Melanocyte of skin (primary cell): ENCODE data around the gene SWSAP1. TPM values are rescaled to one million over a fixed set of nuclear protein-coding genes. Genes with fewer than 3 reads are reported as not detected.

ENCODE experiments used
- small RNA-seq, 2 donors: library from RNA; depleted of rRNA; stranded (forward); fragments of <200 nt; gene quantifications; one replicate each; pipeline ENCODE3, GENCODE V24; 2012
- total RNA-seq, 2 donors: library from RNA; depleted of rRNA; stranded (reverse); fragments of >200 nt; gene quantifications; 2 replicates each; pipeline ENCODE4 v1.2.3, GENCODE V29; 2012

Gene SWSAP1
- total RNA-seq = 1 to 10 TPM; 1.3 to 1.4 TPM

GRCh38 chr19:11374433-11375142 lies at the start of gene SWSAP1:
SWSAP1 (plus strand) TSS chr19:11374666; CDS start chr19:11374681, 15 bp downstream.

GRCh38 chr19:11339254-11340098 lies 35.0 kb upstream of the SWSAP1 start, which contains the start of gene RAB3D:
RAB3D (minus strand) TSS chr19:11339657; CDS start chr19:11337399, 2,258 bp downstream.

GRCh38 chr19:11346104-11346940 lies 28.1 kb upstream of the SWSAP1 start, which contains the start of the genes CCDC159 and TMEM205:
CCDC159 (plus strand) TSS chr19:11346519; CDS start chr19:11346607, 88 bp downstream.
TMEM205 (minus strand) TSS chr19:11346268; CDS start chr19:11345619, 649 bp downstream.

GRCh38 chr19:11355160-11356073 lies 19.0 kb upstream of the SWSAP1 start, which contains the start of gene PLPPR2:
PLPPR2 (plus strand) TSS chr19:11355432; CDS start chr19:11357674, 2,242 bp downstream.

GRCh38 chr19:11418549-11419506 lies 44.4 kb downstream of the SWSAP1 start, which contains the start of gene RGL3:
RGL3 (minus strand) TSS chr19:11419314; CDS start chr19:11419278, 36 bp downstream.

Small RNA genes lying within 50 kb of the gene (small RNA-seq; reads per million reads assigned to genes)
- 0 reads per million in 2 donors for gene RF00019

Other genes with a start within 250 kb of the SWSAP1 start
- gene SPC24, start 218.9 kb upstream of the SWSAP1 start, total RNA-seq = 10 to 100 TPM; 28.6 to 55.9 TPM
- 10 to 100 TPM; 66.1 to 70.9 TPM for gene KANK2, start 177.1 kb upstream of the SWSAP1 start, total RNA-seq
- gene ANGPTL8, start 135.0 kb upstream of the SWSAP1 start, total RNA-seq = not detected
- gene DOCK6, start 112.1 kb upstream of the SWSAP1 start, total RNA-seq = 1 to 10 TPM; 5.7 to 7.6 TPM
- gene TSPAN16, start 78.5 kb upstream of the SWSAP1 start, total RNA-seq = not detected
- 1 to 10 TPM; 4.1 to 6.3 TPM for gene RAB3D, start 35.0 kb upstream of the SWSAP1 start, total RNA-seq
- gene TMEM205, start 28.4 kb upstream of the SWSAP1 start, total RNA-seq = 100 to 1,000 TPM in 1 of 2 donors, 10 to 100 TPM in 1; 99.9 to 142 TPM
- gene CCDC159, start 28.1 kb upstream of the SWSAP1 start, total RNA-seq = 1 to 10 TPM; 4.7 to 9.6 TPM
- 1 to 10 TPM; 6.5 to 6.7 TPM for gene PLPPR2, start 19.2 kb upstream of the SWSAP1 start, total RNA-seq
- 1 to 10 TPM; 7.6 to 8.0 TPM for gene EPOR, start 9.6 kb downstream of the SWSAP1 start, total RNA-seq
- gene RGL3, start 44.6 kb downstream of the SWSAP1 start, total RNA-seq = 1 to 10 TPM; 1.3 to 2.4 TPM
- not detected for gene ODAD3, start 60.5 kb downstream of the SWSAP1 start, total RNA-seq
- gene PRKCSH, start 61.0 kb downstream of the SWSAP1 start, total RNA-seq = 100 to 1,000 TPM in 1 of 2 donors, 10 to 100 TPM in 1; 74.7 to 119 TPM
- not detected for gene ELAVL3, start 106.4 kb downstream of the SWSAP1 start, total RNA-seq
- 1 to 10 TPM; 2.4 to 3.0 TPM for gene ZNF653, start 131.2 kb downstream of the SWSAP1 start, total RNA-seq
- 10 to 100 TPM; 25.1 to 40.0 TPM for gene ECSIT, start 154.5 kb downstream of the SWSAP1 start, total RNA-seq
- gene CNN1, start 164.2 kb downstream of the SWSAP1 start, total RNA-seq = not detected
- 10 to 100 TPM; 43.7 to 52.3 TPM for gene ELOF1, start 184.6 kb downstream of the SWSAP1 start, total RNA-seq
- 100 to 1,000 TPM; 133 to 141 TPM for gene ACP5, start 203.0 kb downstream of the SWSAP1 start, total RNA-seq
- 10 to 100 TPM; 10.3 to 12.3 TPM for gene ZNF627, start 222.8 kb downstream of the SWSAP1 start, total RNA-seq